COLO829 (cell line): ENCODE results near the gene RSPH10B.
"Not testable (repeated sequence)": the region's sequence is repeated elsewhere in the genome, so short reads cannot be mapped to it uniquely, and the experiment has no call there.

ENCODE experiments used
- DNase-seq: peaks from one replicate; pipeline ENCODE4 v3.0.0; 2012; ENCODE audit warnings: low spot score

RSPH10B gene

DNA sequence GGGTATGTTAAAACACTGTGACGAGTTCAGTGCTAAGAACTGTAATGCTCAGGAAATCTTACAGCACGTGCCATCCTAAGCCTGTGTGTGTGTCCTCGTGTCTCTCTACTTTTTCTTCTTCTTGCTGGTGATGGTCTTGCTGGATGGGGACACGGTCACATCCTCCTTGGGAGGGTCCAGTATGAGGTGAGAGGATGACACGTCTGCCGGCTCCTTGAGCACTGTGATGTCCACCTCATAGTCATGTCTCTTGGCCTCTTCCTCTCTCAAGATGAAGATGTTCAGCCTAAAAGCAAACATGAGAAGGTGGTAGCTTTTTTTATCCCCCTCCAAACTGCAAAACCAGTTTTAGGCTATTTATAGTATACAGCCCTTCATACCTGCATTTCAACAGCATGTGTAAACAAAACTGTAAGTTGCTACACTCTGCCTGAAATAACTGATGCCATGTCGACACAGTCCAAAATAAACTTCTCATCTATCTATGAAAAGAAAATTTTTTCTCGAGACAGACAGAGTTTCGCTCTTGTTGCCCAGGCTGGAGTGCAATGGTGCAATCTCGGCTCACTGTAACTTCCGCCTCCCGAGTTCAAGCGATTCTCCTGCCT, 44.1 kb downstream of the RSPH10B start:
- DNase-seq = not testable (repeated sequence)

DNA sequence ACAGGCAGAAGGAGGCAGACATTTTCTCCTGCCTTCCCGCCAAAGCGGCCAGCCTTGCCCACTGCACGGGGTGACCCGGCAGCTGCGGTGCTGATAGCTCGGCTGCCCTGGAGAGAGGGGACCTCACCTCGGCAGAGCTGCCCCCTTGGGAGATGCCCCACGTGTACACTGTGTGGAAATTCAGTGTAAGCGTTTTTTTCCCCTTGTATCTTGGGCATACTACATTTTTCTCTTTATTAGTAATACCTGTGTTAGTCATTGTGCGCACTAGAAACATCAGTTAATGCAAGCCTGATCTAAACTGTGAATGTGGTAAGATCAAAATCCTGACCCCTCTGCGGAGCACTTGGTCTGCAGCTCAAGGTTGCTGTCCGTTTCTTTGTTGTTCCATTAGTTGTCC, 45.9 kb downstream of the RSPH10B start:
- not testable (repeated sequence) for DNase-seq

DNA sequence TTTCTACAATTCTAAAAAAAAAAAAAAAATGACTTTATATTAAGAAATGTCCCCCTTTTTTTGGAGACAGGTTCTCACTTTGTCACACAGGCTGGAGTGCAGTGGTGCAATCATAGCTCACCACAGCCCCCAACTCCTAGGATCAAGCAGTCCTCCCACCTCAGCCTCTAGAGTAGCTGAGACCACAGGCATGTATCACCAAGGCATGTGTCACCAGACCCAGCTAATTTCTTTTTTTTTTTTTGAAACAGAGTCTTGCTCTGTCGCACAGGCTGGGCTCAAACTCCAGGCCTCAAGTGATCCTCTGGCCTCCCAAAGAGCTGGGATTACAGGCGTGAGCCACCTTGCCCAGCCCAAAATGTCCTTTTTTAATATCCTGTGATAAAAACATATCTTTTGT, 46.3 kb downstream of the RSPH10B start:
- DNase-seq = not testable (repeated sequence)

DNA sequence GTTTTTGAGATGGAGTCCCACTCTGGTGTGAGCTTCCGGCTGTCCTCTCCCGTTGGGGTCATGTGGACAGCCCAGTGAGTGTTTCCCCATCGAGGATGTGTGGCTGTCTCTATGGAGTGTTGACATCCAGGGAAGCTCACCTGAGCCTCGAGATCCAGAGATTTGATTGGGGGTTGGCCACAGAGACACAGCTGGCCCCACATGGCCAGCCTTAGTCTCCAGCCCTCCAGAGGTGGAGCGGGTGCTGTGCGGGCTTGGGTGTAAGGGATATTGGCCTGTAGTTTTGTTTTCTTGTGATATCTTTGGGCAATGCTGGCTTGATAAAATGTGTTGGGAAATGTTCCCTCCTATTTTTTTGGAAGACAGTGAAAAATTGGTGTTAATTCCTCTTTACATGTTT, 54.0 kb downstream of the RSPH10B start:
- not testable (repeated sequence) for DNase-seq

DNA sequence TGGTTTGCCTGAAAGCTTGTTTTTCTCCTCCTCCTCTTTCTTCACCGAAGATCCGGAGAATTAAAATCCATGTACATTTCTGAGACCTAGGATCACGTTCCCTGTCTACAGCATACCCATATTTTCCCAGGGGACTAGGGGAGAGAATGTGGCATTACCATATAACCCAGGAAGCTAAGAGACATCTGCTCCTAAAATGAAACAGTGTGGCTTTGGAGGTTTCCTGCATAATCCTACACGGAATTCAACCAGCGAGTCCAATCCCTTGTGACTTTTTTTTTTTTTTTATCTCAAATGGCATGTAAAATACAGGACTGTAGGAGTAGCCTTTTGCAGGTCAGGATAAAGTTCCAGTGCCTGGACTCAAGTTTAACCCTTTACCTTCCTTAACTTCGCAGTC, 61.7 kb downstream of the RSPH10B start:
- DNase-seq = not testable (repeated sequence)

DNA sequence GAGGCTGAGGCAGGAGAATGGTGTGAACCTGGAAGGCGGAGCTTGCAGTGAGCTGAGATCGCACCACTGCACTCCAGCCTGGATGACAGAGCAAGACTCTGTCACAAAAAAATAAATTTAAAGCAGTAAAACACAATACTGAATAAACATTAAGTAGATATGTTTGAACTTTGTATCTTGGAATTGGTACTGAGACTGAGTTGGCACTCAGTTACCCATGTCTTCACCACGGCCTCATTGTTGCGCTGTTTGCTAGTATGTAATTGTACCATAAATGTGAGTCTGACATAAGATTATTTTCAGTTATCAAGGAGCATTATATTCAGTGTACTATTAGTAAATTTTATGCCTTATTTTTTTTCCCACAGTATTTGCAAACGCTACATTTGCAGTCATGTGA, 65.8 kb downstream of the RSPH10B start:
- not testable (repeated sequence) for DNase-seq

DNA sequence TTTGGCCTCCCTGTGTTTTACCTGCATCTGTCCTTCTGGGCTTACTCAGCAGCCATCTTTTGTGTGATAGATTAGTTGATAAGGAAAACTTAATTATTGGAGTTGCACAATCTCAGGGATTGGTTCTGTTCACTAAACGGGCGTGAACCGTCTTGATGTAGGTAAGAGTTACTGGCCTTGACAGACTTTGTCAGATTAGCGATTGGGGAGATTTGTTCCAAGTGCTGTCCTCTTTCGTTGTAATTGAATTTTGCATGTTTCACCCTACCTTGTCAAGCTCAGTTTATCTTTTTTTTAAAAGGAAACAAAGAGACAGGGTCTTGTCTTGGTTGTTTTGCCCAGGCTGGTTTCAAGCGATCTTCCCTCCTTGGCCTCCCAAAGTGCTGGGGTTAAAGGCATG, 67.5 kb downstream of the RSPH10B start:
- DNase-seq = not testable (repeated sequence)

DNA sequence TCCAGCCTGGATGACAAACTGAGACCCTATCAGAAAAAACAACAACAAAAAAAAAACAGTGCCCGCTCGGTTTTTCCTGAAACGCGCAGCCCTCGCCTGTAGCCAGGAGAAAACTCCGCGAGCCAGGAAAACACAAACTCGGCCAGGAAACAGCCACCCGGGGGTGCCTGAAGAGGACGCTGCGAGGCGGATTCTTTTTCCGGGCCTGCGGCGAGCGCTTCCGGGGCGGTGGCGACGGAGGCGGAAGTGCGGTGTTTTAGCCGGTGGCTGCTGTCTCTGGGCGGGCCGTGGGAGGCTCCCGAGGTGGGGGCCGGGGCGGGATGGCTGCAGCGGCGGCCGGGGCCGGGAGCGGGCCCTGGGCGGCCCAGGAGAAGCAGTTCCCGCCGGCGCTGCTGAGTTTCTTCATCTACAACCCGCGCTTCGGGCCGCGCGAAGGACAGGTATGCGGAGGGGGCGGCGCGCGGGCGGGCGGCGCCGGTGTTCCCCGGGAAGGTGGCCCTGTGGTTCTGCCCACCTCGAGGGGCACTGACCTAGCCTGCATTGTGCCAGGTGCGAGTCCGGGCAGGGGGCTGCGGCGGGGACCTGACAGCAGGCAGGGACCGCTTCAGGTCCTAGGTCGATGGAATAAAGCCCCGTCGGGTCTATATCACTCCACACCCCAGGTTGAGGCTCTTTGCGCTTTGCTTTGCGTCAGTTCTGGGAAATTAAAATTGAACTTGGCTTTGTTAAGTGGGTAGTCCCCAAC, 71.8 kb downstream of the RSPH10B start, which contains the start of gene CCZ1:
TSS of gene CCZ1 (plus strand) at position 254 of the 745 bp plus-strand sequence. CDS start at position 321, 67 bp downstream.
- not testable (repeated sequence) for DNase-seq

DNA sequence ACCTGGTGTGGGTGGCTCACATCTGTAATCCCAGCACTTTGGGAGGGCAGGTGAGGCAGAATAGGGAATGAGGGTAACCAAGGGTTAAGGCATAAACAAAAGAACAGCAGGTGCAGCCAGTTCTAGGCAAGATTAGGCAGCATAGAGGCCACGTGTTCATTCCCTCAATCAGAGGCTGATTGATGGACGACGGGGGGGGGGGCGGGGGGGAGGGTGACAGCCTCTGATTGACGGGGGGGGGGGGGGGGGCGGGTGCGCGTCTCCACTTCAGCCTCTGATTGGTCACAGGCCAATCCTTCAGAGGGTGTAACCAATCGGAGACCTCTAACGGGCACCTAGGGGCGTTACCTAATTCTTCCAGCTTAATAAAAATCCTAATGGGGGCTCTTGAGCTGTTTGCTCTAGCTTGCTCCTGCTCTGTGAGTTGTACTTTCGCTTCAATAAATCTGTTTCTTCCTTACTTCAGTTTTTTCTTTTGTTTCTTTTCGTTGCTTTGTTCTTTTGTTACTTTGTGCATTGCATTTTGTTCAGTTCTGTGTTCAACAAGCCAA, 73.0 kb downstream of the RSPH10B start:
- DNase-seq = not testable (repeated sequence)

DNA sequence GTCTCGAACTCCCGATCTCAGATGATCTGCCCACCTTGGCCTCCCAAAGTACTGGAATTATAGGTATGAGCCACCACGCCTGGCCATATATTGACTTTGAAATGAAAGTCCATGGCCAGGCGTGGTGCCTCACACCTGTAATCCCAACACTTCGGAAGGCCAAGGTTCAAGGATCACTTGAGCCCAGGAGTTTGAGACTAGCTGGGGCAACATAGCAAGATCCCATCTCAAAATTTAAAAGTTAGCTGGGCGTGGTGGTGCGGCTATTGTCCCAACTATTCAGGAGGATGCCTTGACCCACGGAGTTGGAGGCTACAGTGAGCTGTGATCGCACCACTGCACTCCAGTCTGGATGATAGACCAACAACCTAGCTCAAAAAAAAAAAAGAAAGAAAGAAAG, 78.0 kb downstream of the RSPH10B start:
- no peak for DNase-seq

DNA sequence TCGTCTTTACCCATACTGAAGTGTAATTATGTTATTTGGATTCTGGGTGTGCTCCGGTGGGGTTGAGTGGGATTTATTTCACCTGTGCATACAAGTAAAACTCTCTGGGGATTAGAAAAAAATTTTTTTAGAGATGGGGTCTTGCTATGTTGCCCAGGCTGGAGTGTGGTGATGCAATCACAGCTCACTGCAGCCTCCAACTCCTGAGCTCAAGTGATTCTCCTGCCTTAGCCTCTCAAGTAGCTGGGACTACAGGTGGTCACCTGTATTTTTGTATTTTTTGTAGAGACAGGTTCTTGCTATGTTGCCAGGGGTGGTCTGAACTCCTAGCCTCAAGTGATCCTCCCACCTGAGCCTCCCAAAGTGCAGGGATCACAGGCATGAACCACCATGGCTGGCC, 80.2 kb downstream of the RSPH10B start:
- DNase-seq = not testable (repeated sequence)

DNA sequence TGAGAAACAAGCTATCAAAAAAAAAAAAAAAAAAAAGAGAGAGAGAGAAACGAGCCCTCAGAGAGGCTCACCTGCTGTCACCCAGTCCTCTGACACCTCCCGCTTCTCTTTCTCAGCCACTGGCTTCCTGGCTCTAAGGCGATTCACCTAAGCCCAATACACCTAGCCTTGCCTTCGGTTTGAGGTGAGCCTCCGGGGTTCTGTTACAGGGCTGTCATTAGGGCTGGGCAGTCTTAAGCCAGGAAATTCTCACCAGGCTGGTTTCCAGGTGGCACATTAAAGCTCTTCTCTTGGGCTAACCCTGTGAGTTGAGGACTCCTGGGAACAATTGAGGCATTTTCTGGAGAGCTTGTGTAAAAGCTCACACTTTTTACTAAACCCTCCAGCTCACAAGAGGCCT, 82.5 kb downstream of the RSPH10B start:
- DNase-seq = not testable (repeated sequence)

DNA sequence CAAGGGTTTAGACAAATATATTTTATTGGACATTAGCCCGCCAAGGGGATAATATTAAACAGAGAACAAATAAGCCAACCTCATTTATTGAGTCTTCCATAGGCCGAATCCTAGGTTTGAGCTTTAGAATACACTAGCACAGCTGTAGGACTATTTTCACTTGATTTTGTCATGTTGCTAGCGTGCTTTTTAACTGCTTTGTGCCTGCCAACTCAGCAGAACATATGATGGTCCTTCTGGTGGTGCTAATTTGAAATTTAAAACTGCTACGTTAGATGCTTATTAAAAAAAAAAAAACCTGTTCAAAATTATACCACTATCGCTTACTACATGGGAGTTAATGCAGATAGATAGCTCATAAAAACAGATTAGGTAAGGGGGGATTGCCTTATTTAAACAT, 86.1 kb downstream of the RSPH10B start:
- DNase-seq = not testable (repeated sequence)

DNA sequence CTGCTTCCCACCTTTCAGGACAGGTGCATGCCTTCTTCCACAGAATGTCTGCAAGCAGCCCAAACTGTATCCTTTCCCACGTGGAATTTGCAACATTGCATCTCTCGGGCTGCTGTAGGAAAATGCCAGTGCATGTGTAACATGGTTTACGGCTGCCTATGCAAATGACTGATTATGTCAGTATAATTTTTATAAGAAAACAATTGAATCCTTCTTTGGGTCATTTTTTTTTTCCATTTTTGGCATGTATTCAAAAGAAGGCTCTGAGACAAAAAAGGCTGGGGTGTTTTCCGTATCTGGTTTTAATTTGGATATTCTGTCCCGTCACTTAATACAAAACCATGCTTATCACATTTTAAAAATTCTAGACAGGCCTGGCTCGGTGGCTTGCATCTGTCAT, 90.4 kb downstream of the RSPH10B start:
- not testable (repeated sequence) for DNase-seq

DNA sequence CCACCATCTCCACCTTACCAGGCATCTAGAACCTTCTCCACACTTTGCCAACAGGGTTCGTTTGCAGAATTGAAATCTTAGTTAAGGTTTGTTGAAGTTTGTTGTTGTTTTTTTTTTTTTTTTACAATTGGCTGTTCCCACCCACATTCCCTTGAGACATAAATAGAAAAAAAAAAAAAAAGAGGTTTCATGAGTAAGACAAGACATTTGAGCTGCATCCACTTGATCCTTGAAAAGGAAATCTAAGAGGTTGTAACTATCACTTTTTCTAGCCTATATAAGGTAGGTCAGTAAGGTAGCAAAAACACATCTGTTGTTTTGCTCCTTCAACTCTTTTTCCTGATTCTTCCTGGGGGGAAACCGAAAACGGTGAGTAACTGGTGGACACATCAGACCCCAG, 90.9 kb downstream of the RSPH10B start:
- not testable (repeated sequence) for DNase-seq
